GM19025 (cell line): ENCODE results near the gene OR2T10.
"Not testable (repeated sequence)": the region's sequence is repeated elsewhere in the genome, so short reads cannot be mapped to it uniquely, and the experiment has no call there.

Experiments used
- ATAC-seq: cut with Tn5 transposase; IDR thresholded peaks from one replicate; pipeline ENCODE4 v1.9.1; 2021; ENCODE audit warnings: mild to moderate bottlenecking, low read depth, moderate library complexity; ENCODE audit not compliant: unreplicated experiment

The OR2T10 gene

GRCh38 chr1:248597589-248597988, at the start of gene OR2T10:
Gene OR2T10 (minus strand): TSS chr1:248597700. CDS start chr1:248593768, 3,932 bp downstream.
- no peak for ATAC-seq

- ATAC-seq = not testable (repeated sequence)
Observed at GRCh38 chr1:248645178-248645577, 47.7 kb upstream of the OR2T10 start, which contains the start of gene OR2T35. Gene OR2T35 (minus strand): TSS chr1:248645278. CDS start chr1:248639258, 6,020 bp downstream.

DNA sequence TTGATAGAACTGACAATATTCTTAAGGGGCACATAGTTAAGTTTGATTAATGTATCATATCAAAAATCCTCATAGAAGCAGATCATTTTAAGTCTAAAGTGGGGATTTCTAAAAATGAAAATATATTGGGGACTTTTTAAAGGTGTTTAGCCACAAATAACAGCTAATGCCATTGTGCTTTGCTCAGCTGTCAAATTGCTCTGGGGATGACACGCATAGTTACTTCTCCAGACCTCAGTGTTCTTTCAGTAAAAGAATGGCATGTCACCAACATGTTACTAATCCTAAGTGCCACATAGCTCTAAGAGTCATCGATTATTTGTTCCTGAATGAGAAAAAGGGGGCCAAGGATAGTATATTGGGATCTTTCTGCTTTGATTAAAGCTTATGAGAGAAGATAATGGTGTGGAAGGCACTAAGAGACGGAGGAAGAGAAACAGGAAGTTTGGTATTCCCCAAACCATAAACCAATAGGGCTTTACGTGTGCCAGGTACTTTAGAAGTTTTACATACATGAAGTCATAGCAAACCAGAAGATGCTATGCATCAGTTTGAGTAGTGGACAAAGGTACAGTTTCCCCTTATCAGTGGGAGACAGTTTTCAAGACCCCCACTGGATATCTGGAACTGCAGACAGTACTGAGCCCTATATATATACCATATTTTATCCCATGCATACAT, 45.6 kb upstream of the OR2T10 start:
- peak; percentile 60 for ATAC-seq

GRCh38 chr1:248641583-248641982, 44.1 kb upstream of the OR2T10 start:
- ATAC-seq = peak; percentile 3

DNA sequence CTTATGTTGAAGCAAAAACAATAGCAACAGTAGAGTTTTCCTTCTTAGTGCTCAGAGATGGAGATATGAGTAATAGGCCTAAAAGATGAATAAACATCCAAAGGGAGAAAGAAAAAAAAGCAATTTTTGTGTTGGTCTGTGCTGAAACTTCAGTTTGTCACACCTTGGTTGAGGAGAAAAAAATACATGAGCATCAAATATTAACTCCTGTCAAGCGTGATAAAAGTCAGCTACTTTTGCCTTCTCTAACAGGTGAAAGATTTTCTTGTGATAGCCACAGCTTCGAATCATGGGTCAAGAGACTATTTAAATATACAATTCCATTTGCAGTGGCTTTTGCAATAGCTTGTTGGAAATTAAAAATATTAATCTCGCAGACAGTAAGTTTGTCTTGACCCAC, 43.4 kb upstream of the OR2T10 start:
- peak; percentile 25 for ATAC-seq

DNA sequence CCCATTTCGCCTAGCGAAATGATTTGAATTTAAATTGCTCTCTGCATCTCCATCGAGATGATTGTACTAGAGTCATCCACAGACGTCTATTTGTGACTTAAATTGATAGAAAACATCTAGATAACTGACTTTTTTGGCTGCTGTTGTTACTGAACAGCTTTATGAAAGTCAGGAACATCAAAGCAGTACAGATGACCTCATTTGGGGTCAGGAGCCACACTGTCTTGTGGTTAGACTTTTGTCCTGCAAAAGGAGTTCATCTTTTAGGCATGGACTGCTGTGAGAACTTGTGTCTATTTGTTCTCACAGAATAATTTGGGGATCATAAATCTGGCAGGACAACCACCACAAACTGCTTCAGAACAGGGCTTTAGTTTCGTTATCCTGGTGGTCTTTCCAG, 42.2 kb upstream of the OR2T10 start:
- ATAC-seq = peak; percentile 26

DNA sequence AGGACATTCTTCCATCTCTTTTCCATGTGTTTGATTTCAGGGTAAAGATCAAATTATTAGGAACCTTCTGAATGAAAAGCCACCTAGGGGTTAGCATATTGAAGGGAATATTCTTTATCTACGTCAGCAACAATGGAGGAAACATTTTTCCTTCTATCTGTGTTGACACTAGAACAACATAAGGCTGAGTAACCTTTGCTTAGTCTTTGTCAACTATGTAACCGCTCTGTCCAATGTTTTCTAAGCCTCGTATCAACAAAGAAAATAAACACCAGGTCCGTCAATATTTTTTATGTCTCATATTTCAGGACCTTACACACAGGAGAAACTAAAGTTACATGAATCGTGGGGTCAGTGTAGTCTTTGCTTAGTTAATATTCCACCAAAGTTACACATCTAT, 39.1 kb upstream of the OR2T10 start:
- not testable (repeated sequence) for ATAC-seq

DNA sequence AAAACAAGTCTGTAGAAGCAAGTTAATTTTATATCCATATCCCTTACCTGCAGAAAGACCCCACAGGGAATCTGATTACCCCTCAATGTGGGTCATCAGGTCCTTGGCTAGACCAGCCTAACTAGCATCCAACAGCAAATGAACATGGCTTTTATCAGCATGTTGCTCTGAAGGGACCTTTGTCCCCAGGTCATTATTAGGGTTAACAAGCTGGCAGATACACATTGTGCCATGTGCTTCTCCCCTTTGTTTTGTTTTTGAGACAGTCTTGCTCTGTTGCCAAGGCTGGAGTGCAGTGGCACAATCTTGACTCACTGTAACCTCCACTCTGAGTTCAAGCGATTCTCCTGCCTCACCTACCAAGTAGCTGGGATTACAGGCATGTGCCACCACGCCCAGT, 37.5 kb upstream of the OR2T10 start, which contains the start of gene OR2T11:
OR2T11 (minus strand) TSS at position 101 of the 400 bp plus-strand sequence. CDS start 7,963 bp downstream, outside the sequence.
- ATAC-seq = not testable (repeated sequence)

DNA sequence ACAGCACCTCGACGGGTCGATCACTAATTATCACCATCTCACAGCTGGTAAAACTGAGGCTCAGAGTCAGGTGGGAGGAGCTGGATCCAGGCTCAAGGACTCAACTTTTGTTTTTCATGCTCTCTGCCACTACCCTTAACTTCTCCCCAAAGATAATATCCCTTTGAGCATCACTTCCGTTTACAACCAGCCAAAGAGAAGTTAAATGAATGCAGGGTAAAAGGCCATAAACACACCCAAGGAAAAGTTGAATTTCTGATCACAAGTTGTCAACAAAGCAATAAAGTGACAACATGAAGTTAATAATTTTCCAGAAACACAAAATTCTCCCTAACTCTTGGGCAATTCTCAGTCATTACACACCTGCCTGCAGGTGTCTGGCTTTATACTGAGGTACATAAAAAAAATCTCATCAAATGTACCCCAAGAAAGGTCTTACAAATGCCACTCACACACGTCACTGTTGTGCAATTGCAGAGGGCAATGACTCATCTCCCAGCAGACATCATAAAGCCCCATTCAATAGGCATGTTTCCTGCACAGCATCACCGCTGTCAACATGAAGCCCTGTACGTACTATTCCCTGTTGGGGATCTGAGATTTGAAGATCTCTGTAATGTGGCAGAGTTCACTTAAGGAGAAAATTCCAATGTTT, 34.0 kb upstream of the OR2T10 start:
- no peak for ATAC-seq

DNA sequence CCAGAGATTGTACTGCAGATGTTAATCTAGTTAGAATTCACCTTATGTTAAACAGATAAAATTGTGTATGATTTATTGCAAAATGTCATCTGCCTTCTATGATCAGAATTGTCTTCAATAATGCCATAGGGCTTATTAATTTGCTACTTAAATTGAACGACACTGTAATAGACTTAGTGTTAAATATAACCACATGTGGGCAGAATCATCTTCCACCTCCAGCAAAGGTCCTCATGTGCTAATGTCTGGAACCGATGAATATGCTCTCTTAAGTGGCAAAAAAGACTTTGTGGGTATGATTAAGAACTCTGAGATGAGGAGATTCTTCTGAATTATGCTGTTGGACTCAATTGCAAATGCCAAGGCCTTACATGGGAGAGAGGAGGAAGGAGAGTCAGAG, 33.1 kb upstream of the OR2T10 start:
- no peak for ATAC-seq

- ATAC-seq = peak; percentile 97
Observed at GRCh38 chr1:248627971-248628844, 30.7 kb upstream of the OR2T10 start.

DNA sequence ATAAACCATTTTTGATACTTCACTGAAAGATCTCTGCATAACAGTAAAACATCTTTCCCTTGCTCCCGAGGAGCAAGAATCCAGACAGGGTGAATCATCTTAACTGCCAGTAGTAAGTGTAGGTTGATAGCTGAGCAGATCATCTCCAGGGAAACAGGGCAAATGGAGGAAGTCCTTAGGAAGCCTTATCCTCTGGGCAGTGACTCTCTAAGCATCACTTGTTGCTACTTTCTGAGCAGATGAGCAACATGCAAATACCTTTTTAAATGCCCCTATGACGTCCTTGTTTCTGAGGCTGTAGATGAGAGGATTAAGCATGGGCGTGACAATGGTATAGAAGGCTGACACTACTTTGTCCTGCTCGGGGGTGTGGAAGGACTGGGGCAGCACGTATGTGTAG, 28.5 kb upstream of the OR2T10 start:
- ATAC-seq = no peak

GRCh38 chr1:248625166-248625565, 27.7 kb upstream of the OR2T10 start:
- no peak for ATAC-seq

DNA sequence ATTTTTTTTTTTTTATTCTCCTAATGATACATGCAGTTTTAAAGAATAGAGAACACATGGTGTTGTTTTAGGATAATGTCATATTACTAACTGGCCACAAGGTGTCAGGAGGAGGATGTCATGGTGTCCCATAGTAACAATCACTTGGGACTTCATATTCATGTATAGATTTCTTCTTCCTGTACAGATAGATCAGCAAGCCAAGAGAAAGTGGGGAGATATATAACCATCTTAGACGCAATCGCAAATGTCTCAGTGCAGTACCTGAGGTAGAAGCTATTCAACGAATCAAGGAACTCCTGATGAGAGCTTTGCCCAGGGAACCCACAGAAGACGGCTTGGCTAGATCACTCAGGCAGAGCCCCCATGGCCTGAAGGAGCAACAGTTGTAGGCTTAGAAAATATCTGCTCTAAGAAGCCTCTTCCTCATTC, 25.1 kb upstream of the OR2T10 start:
- ATAC-seq = peak; percentile 88

DNA sequence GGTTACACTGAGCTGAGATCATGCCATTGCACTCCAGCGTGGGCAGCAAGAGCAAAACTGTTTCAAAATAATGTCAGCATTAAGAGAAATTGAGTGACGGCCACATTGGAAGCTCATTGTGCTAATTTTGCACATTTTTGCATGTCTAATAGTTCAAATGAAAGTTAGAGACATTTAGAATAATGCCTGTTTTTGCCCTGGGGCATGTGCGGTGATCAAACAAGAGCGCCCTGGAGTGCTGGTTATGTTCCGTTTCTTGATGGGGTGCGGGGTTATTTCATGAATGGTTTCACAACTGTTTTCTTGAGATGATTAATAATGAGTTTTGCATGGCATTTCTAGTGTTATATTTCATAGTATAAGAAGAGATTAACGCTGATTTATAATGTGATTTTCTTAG, 24.3 kb upstream of the OR2T10 start:
- no peak for ATAC-seq

GRCh38 chr1:248618878-248619277, 21.4 kb upstream of the OR2T10 start:
- ATAC-seq = no peak

DNA sequence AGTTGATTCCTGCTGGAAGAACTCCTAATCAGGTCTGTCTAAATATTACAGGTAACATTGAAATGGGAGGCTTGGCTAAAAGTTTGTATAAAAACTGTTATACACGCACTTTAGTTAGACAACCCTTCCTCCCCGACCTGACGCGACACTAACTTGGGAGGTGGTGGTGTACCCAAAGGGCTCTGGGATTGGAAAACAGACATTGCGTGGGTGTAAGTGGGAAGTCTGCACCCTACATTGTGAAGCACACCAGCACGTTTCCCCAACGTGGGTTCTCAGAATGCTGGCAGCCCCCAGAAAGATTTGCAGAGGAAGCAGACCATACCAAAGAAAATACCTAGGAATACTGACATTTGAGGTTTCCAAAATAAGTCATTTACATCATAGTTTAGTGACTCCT, 20.6 kb upstream of the OR2T10 start:
- no peak for ATAC-seq

- ATAC-seq = no peak
Observed at GRCh38 chr1:248613742-248614141, 16.2 kb upstream of the OR2T10 start.

DNA sequence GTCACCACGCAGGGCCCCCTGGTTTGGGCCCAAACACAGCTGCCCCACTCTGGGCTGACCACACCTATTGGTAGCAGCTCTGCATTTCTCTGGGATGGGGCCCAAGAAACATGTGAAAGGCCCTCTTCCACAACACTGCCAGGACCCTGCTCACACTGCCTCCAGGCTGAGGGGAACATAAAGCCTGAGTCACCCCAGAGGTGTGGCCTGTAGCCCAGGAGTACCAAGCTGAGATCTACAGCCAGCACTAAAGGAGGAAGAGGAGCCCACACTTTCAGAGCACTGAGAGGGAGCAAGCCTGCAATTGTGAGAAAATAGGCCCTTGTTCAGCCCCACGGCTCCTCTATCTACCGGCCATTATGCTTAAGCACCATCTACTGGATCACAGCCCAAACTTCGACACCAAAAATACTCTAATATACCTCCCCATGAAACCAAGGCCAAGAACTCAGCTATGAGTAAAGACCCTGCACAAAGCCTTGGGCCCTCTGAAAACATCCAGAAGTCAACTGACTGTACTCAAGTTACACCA, 14.4 kb upstream of the OR2T10 start:
- ATAC-seq = no peak

DNA sequence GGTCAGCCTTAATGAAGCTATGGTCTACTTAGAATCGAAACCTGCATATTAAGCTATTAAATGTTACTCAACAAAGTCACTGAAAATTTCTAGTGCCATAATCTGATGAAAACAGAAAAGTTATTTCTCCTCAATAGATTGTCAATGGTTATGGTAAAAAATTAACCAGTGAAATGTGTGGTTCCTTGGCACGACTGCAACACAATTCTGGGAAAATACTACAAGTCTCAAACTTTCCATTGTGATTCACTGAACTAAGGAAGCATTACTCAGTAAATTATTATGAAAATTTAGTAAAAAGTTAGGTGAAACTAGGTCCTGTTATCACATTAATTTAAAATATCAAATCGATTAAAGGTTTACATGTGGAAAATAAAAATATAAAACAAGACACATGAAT, 12.8 kb upstream of the OR2T10 start:
- ATAC-seq = no peak

- no peak for ATAC-seq
Observed at GRCh38 chr1:248599396-248599795, 1.9 kb upstream of the OR2T10 start.
